CD4-positive, alpha-beta T cell (primary cell): ENCODE measurements around the gene GADD45A. TPM values are rescaled to one million over a fixed set of nuclear protein-coding genes. Genes with fewer than 3 reads are reported as not detected.

Experiments used
- ATAC-seq: fragments of 200-7000 bp; cut with Tn5 transposase; one replicate; pipeline ENCODE4 v1.10.0; 2022; ENCODE audit warnings: mild to moderate bottlenecking; ENCODE audit not compliant: poor library complexity
- CTCF ChIA-PET: fragments of 350-600 bp; sonication (Branson Sonifier 250); formaldehyde crosslinking; loops from one replicate; lab custom pipeline; 2021; ENCODE audit warnings: antibody characterized with exemption, inconsistent platforms; lab: Charles Lee
- POLR2A ChIA-PET: fragments of 350-600 bp; sonication (Branson Sonifier 250); formaldehyde crosslinking; loops from one replicate; lab custom pipeline; 2021; ENCODE audit warnings: antibody characterized with exemption, inconsistent platforms; lab: Charles Lee
- DNase-seq, 14 experiments: peaks; one replicate each; pipeline ENCODE4 v3.0.0-alpha.2; 2013 to 2020; ENCODE audit warnings: mixed read lengths in 2 of 14
- H3K27ac ChIP-seq, 2 donors: one replicate each; pipeline versions ENCODE4 v1.5.1 to v1.7.0; 2013; ENCODE audit warnings: low read length in 2 of 2, low read depth in 1 of 2, mild to moderate bottlenecking in 1 of 2
- H3K27me3 ChIP-seq, 2 experiments: 1 replicate in 1 of 2; 2 replicates in 1 of 2; pipeline versions ENCODE4 v1.6.1 to v1.7.0; 2013; ENCODE audit warnings: low read length in 2 of 2, control low read depth in 1 of 2, mild to moderate bottlenecking in 1 of 2, moderate library complexity in 1 of 2; ENCODE audit not compliant: insufficient read depth in 2 of 2, control insufficient read depth in 1 of 2
- H3K36me3 ChIP-seq: one replicate; pipeline ENCODE4 v1.6.1; 2013; ENCODE audit warnings: low read length, control low read depth; ENCODE audit not compliant: insufficient read depth
- H3K4me1 ChIP-seq: one replicate; pipeline ENCODE4 v1.6.1; 2013; ENCODE audit warnings: low read length, control low read depth; ENCODE audit not compliant: insufficient read depth
- H3K4me3 ChIP-seq: one replicate; pipeline ENCODE4 v1.5.1; 2013; ENCODE audit warnings: mild to moderate bottlenecking, low read length, moderate library complexity
- H3K9me3 ChIP-seq, 2 experiments: 1 replicate in 1 of 2; 2 replicates in 1 of 2; pipeline versions ENCODE4 v1.6.1 to v1.7.0; 2013; ENCODE audit warnings: low read length in 2 of 2, mild to moderate bottlenecking in 2 of 2, control low read depth in 1 of 2, moderate library complexity in 1 of 2; ENCODE audit not compliant: control insufficient read depth in 1 of 2, insufficient read depth in 1 of 2
- H3K27ac Mint-ChIP-seq: one replicate; pipeline ENCODE4 v1.8.0; 2020; ENCODE audit warnings: mixed read lengths
- H3K27me3 Mint-ChIP-seq: one replicate; pipeline ENCODE4 v1.8.0; 2021; ENCODE audit warnings: mixed read lengths
- H3K36me3 Mint-ChIP-seq: one replicate; pipeline ENCODE4 v1.8.0; 2021; ENCODE audit warnings: low read depth, mixed read lengths
- H3K4me1 Mint-ChIP-seq: one replicate; pipeline ENCODE4 v1.8.0; 2021; ENCODE audit warnings: low read depth, mixed read lengths
- H3K4me3 Mint-ChIP-seq: one replicate; pipeline ENCODE4 v1.8.0; 2020; ENCODE audit warnings: mild to moderate bottlenecking, mixed read lengths
- H3K9me3 Mint-ChIP-seq: one replicate; pipeline ENCODE4 v1.8.0; 2020; ENCODE audit warnings: mixed read lengths
- CTCF ChIP-seq: fragments of 200-600 bp; IDR thresholded peaks from one replicate; pipeline ENCODE4 v1.8.0; 2022; ENCODE audit warnings: antibody characterized with exemption, mild to moderate bottlenecking
- intact Hi-C, 2 experiments: fragments of 100-400 bp; cut with DNase I in 1 of 2; cut with micrococcal nuclease in 1 of 2; formaldehyde crosslinking; loops; one replicate each; pipeline versions ENCODE4 v1.15.1 to v1.9.0; 2023 to 2025; cut with DNase I, micrococcal nuclease
- total RNA-seq, 174 experiments: library from RNA in 2 of 174; stranded (reverse) in 2 of 174; gene quantifications; one replicate each; pipeline ENCODE4 v1.2.3 and lab custom pipeline; 2021 to 2026

GADD45A gene
- total RNA-seq, 2 experiments from 2014 or later: 136 to 140 TPM

GRCh38 chr1:67688526-67689219, 3.7 kb downstream of the GADD45A start:
- peaks cover 23% of the 10 kb centered on the region for H3K4me1 Mint-ChIP-seq
- ChIA-PET POLR2A (no interaction called here), CTCF (no interaction called here)
- H3K36me3 Mint-ChIP-seq: peaks cover 16% of the 10 kb centered on the region
- H3K4me1 ChIP-seq: peaks cover 17% of the 10 kb centered on the region
- ATAC-seq: no peak
- H3K27ac ChIP-seq: no peak overlapping the region
- H3K4me3 Mint-ChIP-seq: peak overlapping the region; percentile 13
- no peaks in the 10 kb centered on the region for H3K27me3 Mint-ChIP-seq
- no peaks in the 10 kb centered on the region for H3K9me3 ChIP-seq
- peak in 2 of 14 experiments; percentile 22 to 25 for DNase-seq
- H3K4me3 ChIP-seq: no peak overlapping the region
- peaks cover 3% of the 10 kb centered on the region for H3K36me3 ChIP-seq
- no peak overlapping the region for H3K27ac Mint-ChIP-seq
- no peaks in the 10 kb centered on the region for H3K9me3 Mint-ChIP-seq
- H3K27me3 ChIP-seq: no peaks in the 10 kb centered on the region
- TF ChIP-seq CTCF: no peak
- intact Hi-C loops: loop anchor here (2.0 to 10.0 kb wide), 4 partner anchors 14 to 1344 kb away; partner anchors contain the start of gene SERBP1 (in 1 of the 2)

- ChIA-PET CTCF (no interaction called here), POLR2A (no interaction called here)
- no peak for TF ChIP-seq CTCF
- Mint-ChIP-seq H3K36me3 (peaks cover 16% of the 10 kb centered on the region), H3K9me3 (no peaks in the 10 kb centered on the region), H3K4me1 (peaks cover 16% of the 10 kb centered on the region), H3K27me3 (no peaks in the 10 kb centered on the region), H3K4me3 (peak overlapping the region; percentile 26), H3K27ac (no peak overlapping the region)
- intact Hi-C loops: loop anchor here (2.0 to 10.0 kb wide), 4 partner anchors 15 to 1345 kb away; partner anchors contain the start of gene SERBP1 (in 1 of the 2)
- Histone ChIP-seq H3K27me3 (no peaks in the 10 kb centered on the region), H3K27ac (no peak overlapping the region), H3K36me3 (peaks cover 3% of the 10 kb centered on the region), H3K4me1 (peaks cover 13% of the 10 kb centered on the region), H3K9me3 (no peaks in the 10 kb centered on the region), H3K4me3 (no peak overlapping the region)
- DNase-seq (no peak), ATAC-seq (no peak)
Measured at GRCh38 chr1:67689267-67690017, 4.4 kb downstream of the GADD45A start.

GRCh38 chr1:67690018-67690363, 5.0 kb downstream of the GADD45A start:
- Histone ChIP-seq H3K4me1 (peaks cover 9% of the 10 kb centered on the region), H3K27ac (no peak overlapping the region), H3K36me3 (peaks cover 3% of the 10 kb centered on the region), H3K4me3 (no peak overlapping the region), H3K9me3 (no peaks in the 10 kb centered on the region), H3K27me3 (no peaks in the 10 kb centered on the region)
- CTCF ChIA-PET: no interaction called here
- TF ChIP-seq CTCF: no peak
- DNase-seq: no peak
- H3K36me3 Mint-ChIP-seq: peaks cover 14% of the 10 kb centered on the region
- no peaks in the 10 kb centered on the region for H3K9me3 Mint-ChIP-seq
- intact Hi-C loops: no loop called here
- H3K27ac Mint-ChIP-seq: no peak overlapping the region
- H3K4me1 Mint-ChIP-seq: peaks cover 11% of the 10 kb centered on the region
- POLR2A ChIA-PET: no interaction called here
- H3K4me3 Mint-ChIP-seq: no peak overlapping the region
- no peaks in the 10 kb centered on the region for H3K27me3 Mint-ChIP-seq
- no peak for ATAC-seq
